ENCODE measurements around the gene PTPN9.
"Not testable (repeated sequence)": the region's sequence is repeated elsewhere in the genome, so short reads cannot be mapped to it uniquely, and the experiment has no call there.

DNA sequence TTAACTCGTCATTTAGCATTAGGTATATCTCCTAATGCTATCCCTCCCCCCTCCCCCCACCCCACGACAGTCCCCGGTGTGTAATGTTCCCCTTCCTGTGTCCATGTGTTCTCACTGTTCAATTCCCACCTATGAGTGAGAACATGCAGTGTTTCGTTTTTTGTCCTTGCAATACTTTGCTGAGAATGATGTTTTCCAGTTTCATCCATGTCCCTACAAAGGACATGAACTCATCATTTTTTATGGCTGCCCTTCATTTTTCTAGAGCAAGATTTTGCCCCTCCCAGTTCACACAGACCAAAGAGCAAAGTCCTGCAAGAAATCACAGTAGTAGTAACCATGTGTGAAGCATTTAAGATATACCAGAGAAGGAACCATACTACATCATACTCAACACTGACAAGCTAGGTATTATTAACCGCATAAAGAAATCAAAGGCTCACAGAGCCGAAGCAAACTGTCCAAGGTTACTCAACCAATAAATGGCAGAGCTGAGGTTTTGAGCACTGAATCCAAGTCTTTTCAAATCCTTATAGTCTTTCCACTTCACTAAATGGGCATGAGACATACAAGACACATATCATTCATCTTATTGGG, 36.1 kb downstream of the PTPN9 start:
- TF ChIP-seq, protein P1, sequence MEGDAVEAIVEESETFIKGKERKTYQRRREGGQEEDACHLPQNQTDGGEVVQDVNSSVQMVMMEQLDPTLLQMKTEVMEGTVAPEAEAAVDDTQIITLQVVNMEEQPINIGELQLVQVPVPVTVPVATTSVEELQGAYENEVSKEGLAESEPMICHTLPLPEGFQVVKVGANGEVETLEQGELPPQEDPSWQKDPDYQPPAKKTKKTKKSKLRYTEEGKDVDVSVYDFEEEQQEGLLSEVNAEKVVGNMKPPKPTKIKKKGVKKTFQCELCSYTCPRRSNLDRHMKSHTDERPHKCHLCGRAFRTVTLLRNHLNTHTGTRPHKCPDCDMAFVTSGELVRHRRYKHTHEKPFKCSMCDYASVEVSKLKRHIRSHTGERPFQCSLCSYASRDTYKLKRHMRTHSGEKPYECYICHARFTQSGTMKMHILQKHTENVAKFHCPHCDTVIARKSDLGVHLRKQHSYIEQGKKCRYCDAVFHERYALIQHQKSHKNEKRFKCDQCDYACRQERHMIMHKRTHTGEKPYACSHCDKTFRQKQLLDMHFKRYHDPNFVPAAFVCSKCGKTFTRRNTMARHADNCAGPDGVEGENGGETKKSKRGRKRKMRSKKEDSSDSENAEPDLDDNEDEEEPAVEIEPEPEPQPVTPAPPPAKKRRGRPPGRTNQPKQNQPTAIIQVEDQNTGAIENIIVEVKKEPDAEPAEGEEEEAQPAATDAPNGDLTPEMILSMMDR (IDR thresholded peaks at IDR 0.05), result not testable (repeated sequence)
- not testable (repeated sequence) for TF ChIP-seq POLR2A, EP300 (IDR thresholded peaks at IDR 0.05)

Measured in gastroesophageal sphincter (tissue), 3 donors.